ENCODE measurements around the gene AAMP.

The AAMP gene

DNA sequence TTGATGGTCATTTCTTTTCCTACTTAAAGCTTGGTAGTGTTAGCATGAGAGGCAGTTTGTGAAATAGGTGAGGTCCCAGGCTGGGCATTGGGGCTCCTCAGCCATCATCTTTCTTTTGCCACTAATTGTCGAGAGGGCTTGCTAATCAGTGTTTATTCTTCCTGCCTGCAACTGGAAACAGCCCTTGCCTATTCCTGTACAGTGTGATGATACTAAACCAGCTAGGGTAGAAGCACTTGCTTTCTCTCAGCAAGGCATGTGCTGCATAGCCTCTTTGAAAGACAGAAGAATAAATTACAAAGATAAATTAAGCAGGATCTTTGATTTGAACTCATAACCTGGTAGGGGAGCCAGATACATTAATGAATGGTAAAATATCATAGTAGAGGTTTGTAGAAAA is 25.7 kb downstream of the AAMP start:
- H3K36me3 ChIP-seq (ENCODE audit: control insufficient read depth in 1 of 2, insufficient read depth in 2 of 2, low read depth in 1 of 2, low read length in 2 of 2), result peaks cover 51 to 94% of the 10 kb centered on the region in 2 experiments
- DNase-seq, result no peak
- peaks cover 5% of the 10 kb centered on the region for H3K4me1 ChIP-seq (ENCODE audit: control insufficient read depth, insufficient read depth, low read depth, low read length)
- no peak overlapping the region for H2BK12ac ChIP-seq (ENCODE audit: low read length in 2 of 2)
- H3K27ac ChIP-seq (ENCODE audit: low read length, poor library complexity, severe bottlenecking), result no peak overlapping the region
- no peak overlapping the region for H2AFZ ChIP-seq (ENCODE audit: low read depth, low read length)
- H3K9me3 ChIP-seq (ENCODE audit: control insufficient read depth, low read length), result no peaks in the 10 kb centered on the region
- no peak overlapping the region for H3K4me3 ChIP-seq (ENCODE audit: insufficient read depth in 1 of 2, low read depth in 1 of 2, low read length in 2 of 2)
- no peaks in the 10 kb centered on the region for H3K27me3 ChIP-seq (ENCODE audit: control insufficient read depth in 1 of 2, insufficient read depth in 1 of 2, low read length in 2 of 2)
- H3K23ac ChIP-seq (ENCODE audit: low read length in 2 of 2), result no peak overlapping the region
- H3K14ac ChIP-seq (ENCODE audit: low read length in 2 of 2), result no peak overlapping the region
- H2BK15ac ChIP-seq (ENCODE audit: low read depth, poor library complexity, severe bottlenecking), result no peak overlapping the region
- no peak overlapping the region for H3K4me2 ChIP-seq (ENCODE audit: low read length, poor library complexity, severe bottlenecking)
- no peak overlapping the region for H3K9ac ChIP-seq (ENCODE audit: low read length)
- 100% methylated on average over 1 of the region's 1 CpG for WGBS
- H4K8ac ChIP-seq (ENCODE audit: low read length), result no peak overlapping the region
- peaks cover 22% of the 10 kb centered on the region for H3K79me1 ChIP-seq (replicated peaks; ENCODE audit: low read length, poor library complexity, severe bottlenecking)
- H4K91ac ChIP-seq (ENCODE audit: low read length), result no peak overlapping the region
- no peak overlapping the region for H2BK5ac ChIP-seq (ENCODE audit: low read depth, low read length, poor library complexity, severe bottlenecking)
- H2BK120ac ChIP-seq (ENCODE audit: low read depth, low read length), result no peak overlapping the region
- no peak overlapping the region for H2AK5ac ChIP-seq (ENCODE audit: low read length, severe bottlenecking)
- H3K4ac ChIP-seq (ENCODE audit: low read depth in 1 of 2, low read length in 2 of 2), result no peak overlapping the region
- no peak overlapping the region for H3K18ac ChIP-seq (ENCODE audit: low read depth in 1 of 2, low read length in 2 of 2)

DNA sequence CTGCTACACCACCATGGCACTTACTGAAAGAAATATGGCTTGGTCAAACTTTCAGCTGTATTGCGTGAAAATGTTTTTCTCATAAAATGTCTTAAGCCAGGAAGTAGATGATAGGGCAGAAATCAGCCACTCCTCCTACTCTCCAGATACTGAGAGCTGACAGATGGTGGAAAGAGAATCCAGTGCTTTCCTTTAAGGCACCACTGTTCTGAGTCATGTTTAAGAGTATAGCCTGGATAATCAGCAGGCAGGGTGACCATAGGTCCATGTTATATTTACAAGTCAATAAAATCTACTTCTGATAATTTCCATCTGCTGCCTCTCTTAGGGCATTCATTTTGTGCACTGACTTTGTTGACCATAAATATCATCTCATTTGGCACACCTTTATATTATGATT is 31.1 kb downstream of the AAMP start:
- Histone ChIP-seq H4K8ac (ENCODE audit: low read length) (no peak overlapping the region), H3K9ac (ENCODE audit: low read length) (no peak overlapping the region), H3K18ac (ENCODE audit: low read depth in 1 of 2, low read length in 2 of 2) (no peak overlapping the region), H3K4me3 (ENCODE audit: insufficient read depth in 1 of 2, low read depth in 1 of 2, low read length in 2 of 2) (no peak overlapping the region), H3K4me2 (ENCODE audit: low read length, poor library complexity, severe bottlenecking) (no peak overlapping the region), H4K91ac (ENCODE audit: low read length) (no peak overlapping the region), H2BK120ac (ENCODE audit: low read depth, low read length) (no peak overlapping the region), H3K14ac (ENCODE audit: low read length in 2 of 2) (no peak overlapping the region), H3K27ac (ENCODE audit: low read length, poor library complexity, severe bottlenecking) (no peak overlapping the region), H3K9me3 (ENCODE audit: control insufficient read depth, low read length) (no peaks in the 10 kb centered on the region), H3K79me1 (replicated peaks; ENCODE audit: low read length, poor library complexity, severe bottlenecking) (peaks cover 20% of the 10 kb centered on the region), H2BK5ac (ENCODE audit: low read depth, low read length, poor library complexity, severe bottlenecking) (no peak overlapping the region), H3K36me3 (ENCODE audit: control insufficient read depth in 1 of 2, insufficient read depth in 2 of 2, low read depth in 1 of 2, low read length in 2 of 2) (peaks cover 36 to 97% of the 10 kb centered on the region in 2 experiments), H3K4me1 (ENCODE audit: control insufficient read depth, insufficient read depth, low read depth, low read length) (no peaks in the 10 kb centered on the region), H2AK5ac (ENCODE audit: low read length, severe bottlenecking) (no peak overlapping the region), H2AFZ (ENCODE audit: low read depth, low read length) (no peak overlapping the region), H3K27me3 (ENCODE audit: control insufficient read depth in 1 of 2, insufficient read depth in 1 of 2, low read length in 2 of 2) (no peaks in the 10 kb centered on the region), H2BK12ac (ENCODE audit: low read length in 2 of 2) (no peak overlapping the region), H3K4ac (ENCODE audit: low read depth in 1 of 2, low read length in 2 of 2) (no peak overlapping the region), H3K23ac (ENCODE audit: low read length in 2 of 2) (no peak overlapping the region), H2BK15ac (ENCODE audit: low read depth, poor library complexity, severe bottlenecking) (no peak overlapping the region)
- WGBS, result no CpG with 5 or more reads among the region's 1 CpG
- no peak for DNase-seq

DNA sequence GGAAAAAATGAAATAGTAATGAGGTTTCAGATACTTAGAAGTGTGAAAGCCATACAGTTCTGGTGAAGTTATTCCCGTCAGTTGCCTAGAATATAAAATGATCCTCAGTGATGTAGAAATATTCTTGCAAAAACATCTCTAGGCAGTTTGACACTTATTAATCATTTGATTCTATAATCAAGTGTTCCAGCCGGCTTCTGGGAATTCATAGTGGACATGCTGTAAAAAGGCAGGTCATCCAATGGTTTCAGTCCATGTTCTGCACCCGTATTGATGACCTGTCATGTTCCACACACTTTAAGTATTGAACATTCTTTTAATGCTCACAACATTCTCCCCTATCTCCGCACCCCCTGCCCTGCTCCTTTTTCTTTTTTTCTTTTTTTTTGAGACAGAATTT is 33.1 kb downstream of the AAMP start:
- Histone ChIP-seq H2AFZ (ENCODE audit: low read depth, low read length) (no peak overlapping the region), H3K4me2 (ENCODE audit: low read length, poor library complexity, severe bottlenecking) (no peak overlapping the region), H3K9ac (ENCODE audit: low read length) (no peak overlapping the region), H3K4ac (ENCODE audit: low read depth in 1 of 2, low read length in 2 of 2) (no peak overlapping the region), H2BK12ac (ENCODE audit: low read length in 2 of 2) (no peak overlapping the region), H3K14ac (ENCODE audit: low read length in 2 of 2) (no peak overlapping the region), H3K27me3 (ENCODE audit: control insufficient read depth in 1 of 2, insufficient read depth in 1 of 2, low read length in 2 of 2) (no peaks in the 10 kb centered on the region), H2AK5ac (ENCODE audit: low read length, severe bottlenecking) (no peak overlapping the region), H3K4me3 (ENCODE audit: insufficient read depth in 1 of 2, low read depth in 1 of 2, low read length in 2 of 2) (no peak overlapping the region), H3K27ac (ENCODE audit: low read length, poor library complexity, severe bottlenecking) (no peak overlapping the region), H3K9me3 (ENCODE audit: control insufficient read depth, low read length) (no peaks in the 10 kb centered on the region), H3K36me3 (ENCODE audit: control insufficient read depth in 1 of 2, insufficient read depth in 2 of 2, low read depth in 1 of 2, low read length in 2 of 2) (peaks cover 47 to 93% of the 10 kb centered on the region in 2 experiments), H2BK120ac (ENCODE audit: low read depth, low read length) (no peak overlapping the region), H3K23ac (ENCODE audit: low read length in 2 of 2) (no peak overlapping the region), H4K8ac (ENCODE audit: low read length) (no peak overlapping the region), H4K91ac (ENCODE audit: low read length) (no peak overlapping the region), H2BK15ac (ENCODE audit: low read depth, poor library complexity, severe bottlenecking) (no peak overlapping the region), H3K4me1 (ENCODE audit: control insufficient read depth, insufficient read depth, low read depth, low read length) (no peaks in the 10 kb centered on the region), H3K18ac (ENCODE audit: low read depth in 1 of 2, low read length in 2 of 2) (no peak overlapping the region), H3K79me1 (replicated peaks; ENCODE audit: low read length, poor library complexity, severe bottlenecking) (peaks cover 18% of the 10 kb centered on the region), H2BK5ac (ENCODE audit: low read depth, low read length, poor library complexity, severe bottlenecking) (no peak overlapping the region)
- WGBS, result 96% methylated on average over 3 of the region's 4 CpGs
- no peak for DNase-seq

- Histone ChIP-seq H3K9ac (ENCODE audit: low read length) (no peak overlapping the region), H2AFZ (ENCODE audit: low read depth, low read length) (no peak overlapping the region), H2BK15ac (ENCODE audit: low read depth, poor library complexity, severe bottlenecking) (no peak overlapping the region), H2BK5ac (ENCODE audit: low read depth, low read length, poor library complexity, severe bottlenecking) (no peak overlapping the region), H3K4me3 (ENCODE audit: insufficient read depth in 1 of 2, low read depth in 1 of 2, low read length in 2 of 2) (no peak overlapping the region), H3K23ac (ENCODE audit: low read length in 2 of 2) (no peak overlapping the region), H3K9me3 (ENCODE audit: control insufficient read depth, low read length) (no peaks in the 10 kb centered on the region), H3K27ac (ENCODE audit: low read length, poor library complexity, severe bottlenecking) (no peak overlapping the region), H4K91ac (ENCODE audit: low read length) (no peak overlapping the region), H3K18ac (ENCODE audit: low read depth in 1 of 2, low read length in 2 of 2) (no peak overlapping the region), H3K79me1 (replicated peaks; ENCODE audit: low read length, poor library complexity, severe bottlenecking) (peaks cover 14% of the 10 kb centered on the region), H4K8ac (ENCODE audit: low read length) (no peak overlapping the region), H2BK12ac (ENCODE audit: low read length in 2 of 2) (no peak overlapping the region), H3K4ac (ENCODE audit: low read depth in 1 of 2, low read length in 2 of 2) (no peak overlapping the region), H3K14ac (ENCODE audit: low read length in 2 of 2) (no peak overlapping the region), H3K27me3 (ENCODE audit: control insufficient read depth in 1 of 2, insufficient read depth in 1 of 2, low read length in 2 of 2) (no peaks in the 10 kb centered on the region), H2BK120ac (ENCODE audit: low read depth, low read length) (no peak overlapping the region), H2AK5ac (ENCODE audit: low read length, severe bottlenecking) (no peak overlapping the region), H3K4me1 (ENCODE audit: control insufficient read depth, insufficient read depth, low read depth, low read length) (peaks cover 6% of the 10 kb centered on the region), H3K4me2 (ENCODE audit: low read length, poor library complexity, severe bottlenecking) (no peak overlapping the region), H3K36me3 (ENCODE audit: control insufficient read depth in 1 of 2, insufficient read depth in 2 of 2, low read depth in 1 of 2, low read length in 2 of 2) (peaks cover 53 to 94% of the 10 kb centered on the region in 2 experiments)
- DNase-seq, result no peak
- 100% methylated on average over 2 of the region's 2 CpGs for WGBS
Measured at GRCh38 chr2:218235017-218235416, 34.9 kb downstream of the AAMP start.
